GM12875 (cell line): ENCODE data around the gene DNAJC21.
A peak's percentile ranks its signal among the peaks of the same experiment; 100 is the strongest.

Experiments
- H3K4me3 ChIP-seq: one replicate; pipeline ENCODE4 v1.5.1; 2011; ENCODE audit warnings: low read depth, low read length, control low read depth
- CTCF ChIP-seq: IDR thresholded peaks from 2 replicates; pipeline ENCODE4 v1.5.1; 2011; ENCODE audit warnings: low read depth, mild to moderate bottlenecking, control low read depth, inconsistent platforms, low read length, moderate library complexity, borderline replicate concordance; ENCODE audit not compliant: insufficient read depth

DNAJC21 gene

GRCh38 chr5:34929134-34929719, at the start of gene DNAJC21:
Gene DNAJC21, plus strand, starts transcription at chr5:34929559. Its CDS starts 261 bp downstream, at chr5:34929820.
- no peak for TF ChIP-seq CTCF
- H3K4me3 ChIP-seq, result peak within 1 kb of the TSS; percentile 96

- no peak overlapping the region for H3K4me3 ChIP-seq
- no peak for TF ChIP-seq CTCF
Observed at GRCh38 chr5:34881246-34881645, 48.1 kb upstream of the DNAJC21 start.

- no peak for TF ChIP-seq CTCF
- no peak overlapping the region for H3K4me3 ChIP-seq
Observed at GRCh38 chr5:34886392-34887119, 42.8 kb upstream of the DNAJC21 start.

GRCh38 chr5:34889394-34889793, 40.0 kb upstream of the DNAJC21 start:
- TF ChIP-seq CTCF, result no peak
- H3K4me3 ChIP-seq, result no peak overlapping the region

DNA sequence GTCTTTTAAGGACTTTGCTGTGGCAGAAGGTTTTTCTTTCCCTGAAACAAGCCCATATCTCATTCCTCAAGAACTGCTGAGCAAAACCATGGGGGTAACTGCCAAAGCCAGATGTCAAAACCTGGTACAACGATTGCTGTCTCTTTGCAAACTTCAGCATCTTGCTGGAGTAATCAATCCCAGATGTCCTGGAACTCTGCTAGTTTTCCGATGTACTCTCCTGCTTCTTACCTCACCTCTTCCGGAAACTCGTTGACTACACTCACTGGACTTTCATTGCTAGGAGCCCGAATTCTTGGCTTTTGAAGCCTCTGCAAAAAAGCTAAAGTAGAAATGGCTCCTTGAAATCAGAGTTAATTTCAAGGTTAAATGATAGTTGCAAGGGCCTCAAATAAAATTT, 37.4 kb upstream of the DNAJC21 start:
- no peak for TF ChIP-seq CTCF
- H3K4me3 ChIP-seq, result no peak overlapping the region

DNA sequence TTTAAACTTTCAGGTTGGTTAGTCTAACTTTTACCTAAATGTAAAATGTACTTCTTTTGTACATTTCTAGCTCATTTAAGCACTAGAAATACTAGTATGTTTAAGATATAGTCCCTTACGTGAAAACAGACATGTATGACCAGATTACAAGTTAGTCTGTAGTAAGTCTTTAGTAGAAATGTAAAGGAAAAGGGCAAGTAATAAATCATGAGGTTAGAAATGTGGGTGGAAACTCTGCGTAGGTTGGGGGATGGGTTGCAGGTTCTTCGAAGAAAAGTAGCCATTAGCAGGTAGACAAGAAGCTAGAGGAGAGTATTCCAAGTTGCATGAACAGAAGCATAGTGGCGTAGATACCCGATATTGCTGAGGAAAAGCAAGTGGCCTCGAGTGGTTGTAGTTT, 36.9 kb upstream of the DNAJC21 start:
- H3K4me3 ChIP-seq, result no peak overlapping the region
- TF ChIP-seq CTCF, result no peak

GRCh38 chr5:34894716-34895115, 34.6 kb upstream of the DNAJC21 start:
- no peak for TF ChIP-seq CTCF
- H3K4me3 ChIP-seq, result no peak overlapping the region
